ENCODE measurements around the gene PRKG2. TPM values are rescaled to one million over a fixed set of nuclear protein-coding genes. Genes with fewer than 3 reads are reported as not detected.
"Not testable (repeated sequence)": the region's sequence is repeated elsewhere in the genome, so short reads cannot be mapped to it uniquely, and the experiment has no call there.

The PRKG2 gene
- total and polyA plus RNA-seq, 2 donors, result 0.84 to 3.0 TPM

- H3K27ac ChIP-seq (ENCODE audit: low read depth in 1 of 2, low read length in 1 of 2), result no peak overlapping the region
- no peak overlapping the region for H3K4me3 ChIP-seq (ENCODE audit: low read length in 2 of 2)
- H3K4me1 ChIP-seq (ENCODE audit: control insufficient read depth in 2 of 2, insufficient read depth in 2 of 2, low read length in 2 of 2), result no peaks in the 10 kb centered on the region
- H3K9me3 ChIP-seq (ENCODE audit: control insufficient read depth in 2 of 2, insufficient read depth in 1 of 2, low read length in 1 of 2), result no peaks in the 10 kb centered on the region
- no peaks in the 10 kb centered on the region for H3K36me3 ChIP-seq (ENCODE audit: control insufficient read depth in 2 of 2, insufficient read depth in 2 of 2, low read length in 1 of 2)
- no peak for DNase-seq (ENCODE audit: low read depth in 6 of 9, low spot score in 9 of 9)
- WGBS, result 23% methylated on average over 5 of the region's 5 CpGs
- H3K27me3 ChIP-seq (ENCODE audit: control insufficient read depth in 2 of 2, insufficient read depth in 1 of 2, low read length in 1 of 2), result no peaks in the 10 kb centered on the region
These were observed 48.4 kb downstream of the PRKG2 start for GRCh38 chr4:81166458-81167160.

- Histone ChIP-seq H3K36me3 (ENCODE audit: control insufficient read depth in 2 of 2, insufficient read depth in 2 of 2, low read length in 1 of 2) (no peaks in the 10 kb centered on the region), H3K4me1 (ENCODE audit: control insufficient read depth in 2 of 2, insufficient read depth in 2 of 2, low read length in 2 of 2) (no peaks in the 10 kb centered on the region), H3K9me3 (ENCODE audit: control insufficient read depth in 2 of 2, insufficient read depth in 1 of 2, low read length in 1 of 2) (no peaks in the 10 kb centered on the region), H3K27me3 (ENCODE audit: control insufficient read depth in 2 of 2, insufficient read depth in 1 of 2, low read length in 1 of 2) (no peaks in the 10 kb centered on the region), H3K4me3 (ENCODE audit: low read length in 2 of 2) (no peak overlapping the region), H3K27ac (ENCODE audit: low read depth in 1 of 2, low read length in 1 of 2) (no peak overlapping the region)
- DNase-seq (ENCODE audit: low read depth in 6 of 9, low spot score in 9 of 9), result no peak
- 89% methylated on average over 1 of the region's 1 CpG for WGBS
These were observed 49.1 kb downstream of the PRKG2 start for GRCh38 chr4:81165861-81166430.

- no peak overlapping the region for H3K4me3 ChIP-seq (ENCODE audit: low read length in 2 of 2)
- H3K9me3 ChIP-seq (ENCODE audit: control insufficient read depth in 2 of 2, insufficient read depth in 1 of 2, low read length in 1 of 2), result no peaks in the 10 kb centered on the region
- WGBS, result 93% methylated on average over 7 of the region's 7 CpGs
- no peak overlapping the region for H3K27ac ChIP-seq (ENCODE audit: low read depth in 1 of 2, low read length in 1 of 2)
- no peaks in the 10 kb centered on the region for H3K4me1 ChIP-seq (ENCODE audit: control insufficient read depth in 2 of 2, insufficient read depth in 2 of 2, low read length in 2 of 2)
- no peak for DNase-seq (ENCODE audit: low read depth in 6 of 9, low spot score in 9 of 9)
- H3K36me3 ChIP-seq (ENCODE audit: control insufficient read depth in 2 of 2, insufficient read depth in 2 of 2, low read length in 1 of 2), result no peaks in the 10 kb centered on the region
- H3K27me3 ChIP-seq (ENCODE audit: control insufficient read depth in 2 of 2, insufficient read depth in 1 of 2, low read length in 1 of 2), result no peaks in the 10 kb centered on the region
These were observed 50.2 kb downstream of the PRKG2 start for GRCh38 chr4:81164623-81165416.

GRCh38 chr4:81164126-81164525 lies 50.9 kb downstream of the PRKG2 start:
- no peak overlapping the region for H3K27ac ChIP-seq (ENCODE audit: low read depth in 1 of 2, low read length in 1 of 2)
- H3K27me3 ChIP-seq (ENCODE audit: control insufficient read depth in 2 of 2, insufficient read depth in 1 of 2, low read length in 1 of 2), result no peaks in the 10 kb centered on the region
- H3K4me1 ChIP-seq (ENCODE audit: control insufficient read depth in 2 of 2, insufficient read depth in 2 of 2, low read length in 2 of 2), result no peaks in the 10 kb centered on the region
- 65% methylated on average over 3 of the region's 3 CpGs for WGBS
- DNase-seq (ENCODE audit: low read depth in 6 of 9, low spot score in 9 of 9), result no peak
- no peaks in the 10 kb centered on the region for H3K36me3 ChIP-seq (ENCODE audit: control insufficient read depth in 2 of 2, insufficient read depth in 2 of 2, low read length in 1 of 2)
- H3K9me3 ChIP-seq (ENCODE audit: control insufficient read depth in 2 of 2, insufficient read depth in 1 of 2, low read length in 1 of 2), result no peaks in the 10 kb centered on the region
- H3K4me3 ChIP-seq (ENCODE audit: low read length in 2 of 2), result no peak overlapping the region

GRCh38 chr4:81162752-81163458 lies 52.1 kb downstream of the PRKG2 start:
- H3K4me3 ChIP-seq (ENCODE audit: low read length in 2 of 2), result no peak overlapping the region
- H3K27ac ChIP-seq (ENCODE audit: low read depth in 1 of 2, low read length in 1 of 2), result no peak overlapping the region
- peak in 1 of 9 donors; percentile 23 for DNase-seq (ENCODE audit: low read depth in 6 of 9, low spot score in 9 of 9)
- H3K27me3 ChIP-seq (ENCODE audit: control insufficient read depth in 2 of 2, insufficient read depth in 1 of 2, low read length in 1 of 2), result no peaks in the 10 kb centered on the region
- 57% methylated on average over 4 of the region's 4 CpGs for WGBS
- no peaks in the 10 kb centered on the region for H3K36me3 ChIP-seq (ENCODE audit: control insufficient read depth in 2 of 2, insufficient read depth in 2 of 2, low read length in 1 of 2)
- no peaks in the 10 kb centered on the region for H3K9me3 ChIP-seq (ENCODE audit: control insufficient read depth in 2 of 2, insufficient read depth in 1 of 2, low read length in 1 of 2)
- H3K4me1 ChIP-seq (ENCODE audit: control insufficient read depth in 2 of 2, insufficient read depth in 2 of 2, low read length in 2 of 2), result no peaks in the 10 kb centered on the region

- H3K36me3 ChIP-seq (ENCODE audit: control insufficient read depth in 2 of 2, insufficient read depth in 2 of 2, low read length in 1 of 2); H3K27me3 ChIP-seq (ENCODE audit: control insufficient read depth in 2 of 2, insufficient read depth in 1 of 2, low read length in 1 of 2); H3K9me3 ChIP-seq (ENCODE audit: control insufficient read depth in 2 of 2, insufficient read depth in 1 of 2, low read length in 1 of 2); H3K4me1 ChIP-seq (ENCODE audit: control insufficient read depth in 2 of 2, insufficient read depth in 2 of 2, low read length in 2 of 2): not testable (repeated sequence)
- WGBS, result 77% methylated on average over 26 of the region's 30 CpGs
- H3K27ac ChIP-seq (ENCODE audit: low read depth in 1 of 2, low read length in 1 of 2), result peak overlapping the region in 1 of 2 donors; percentile 74
- H3K4me3 ChIP-seq (ENCODE audit: low read length in 2 of 2), result peak overlapping the region in 1 of 2 donors; percentile 9
- peak in 1 of 9 donors; percentile 40 for DNase-seq (ENCODE audit: low read depth in 6 of 9, low spot score in 9 of 9)
These were observed 61.2 kb downstream of the PRKG2 start for GRCh38 chr4:81153714-81154323.

- Histone ChIP-seq H3K36me3 (ENCODE audit: control insufficient read depth in 2 of 2, insufficient read depth in 2 of 2, low read length in 1 of 2) (no peaks in the 10 kb centered on the region), H3K9me3 (ENCODE audit: control insufficient read depth in 2 of 2, insufficient read depth in 1 of 2, low read length in 1 of 2) (no peaks in the 10 kb centered on the region), H3K4me1 (ENCODE audit: control insufficient read depth in 2 of 2, insufficient read depth in 2 of 2, low read length in 2 of 2) (no peaks in the 10 kb centered on the region), H3K27ac (ENCODE audit: low read depth in 1 of 2, low read length in 1 of 2) (no peak overlapping the region), H3K27me3 (ENCODE audit: control insufficient read depth in 2 of 2, insufficient read depth in 1 of 2, low read length in 1 of 2) (no peaks in the 10 kb centered on the region), H3K4me3 (ENCODE audit: low read length in 2 of 2) (no peak overlapping the region)
- DNase-seq (ENCODE audit: low read depth in 6 of 9, low spot score in 9 of 9), result no peak
- WGBS, result 89% methylated on average over 1 of the region's 1 CpG
These were observed 61.9 kb downstream of the PRKG2 start for GRCh38 chr4:81152839-81153713.

- H3K4me3 ChIP-seq (ENCODE audit: low read length in 2 of 2), result no peak overlapping the region
- no peaks in the 10 kb centered on the region for H3K36me3 ChIP-seq (ENCODE audit: control insufficient read depth in 2 of 2, insufficient read depth in 2 of 2, low read length in 1 of 2)
- no peak overlapping the region for H3K27ac ChIP-seq (ENCODE audit: low read depth in 1 of 2, low read length in 1 of 2)
- no peak for DNase-seq (ENCODE audit: low read depth in 6 of 9, low spot score in 9 of 9)
- H3K4me1 ChIP-seq (ENCODE audit: control insufficient read depth in 2 of 2, insufficient read depth in 2 of 2, low read length in 2 of 2), result no peaks in the 10 kb centered on the region
- no peaks in the 10 kb centered on the region for H3K9me3 ChIP-seq (ENCODE audit: control insufficient read depth in 2 of 2, insufficient read depth in 1 of 2, low read length in 1 of 2)
- no peaks in the 10 kb centered on the region for H3K27me3 ChIP-seq (ENCODE audit: control insufficient read depth in 2 of 2, insufficient read depth in 1 of 2, low read length in 1 of 2)
These were observed 65.0 kb downstream of the PRKG2 start for GRCh38 chr4:81149976-81150375.
